Measurements from ENCODE around the gene FSTL5.

FSTL5 gene

DNA sequence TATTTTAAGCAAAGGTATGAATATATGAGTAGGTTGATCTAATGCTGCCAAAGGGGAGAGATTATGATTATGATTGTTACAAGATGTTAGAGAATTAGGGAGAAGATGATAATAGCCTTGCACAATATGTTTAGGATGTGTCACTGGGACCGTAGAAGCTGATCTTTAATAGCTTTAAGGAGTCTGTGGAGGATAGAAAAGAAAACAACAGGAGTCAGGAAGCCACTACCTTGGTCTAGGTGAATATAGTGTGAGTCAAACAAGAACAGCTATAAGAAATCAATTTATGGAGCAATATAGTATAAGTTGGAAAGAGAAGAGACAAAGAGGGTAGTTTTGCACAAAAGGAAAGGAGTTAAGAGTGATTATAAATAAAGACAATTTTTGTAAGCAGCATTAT is 232.7 kb downstream of the FSTL5 start:
- no peak for DNase-seq

DNA sequence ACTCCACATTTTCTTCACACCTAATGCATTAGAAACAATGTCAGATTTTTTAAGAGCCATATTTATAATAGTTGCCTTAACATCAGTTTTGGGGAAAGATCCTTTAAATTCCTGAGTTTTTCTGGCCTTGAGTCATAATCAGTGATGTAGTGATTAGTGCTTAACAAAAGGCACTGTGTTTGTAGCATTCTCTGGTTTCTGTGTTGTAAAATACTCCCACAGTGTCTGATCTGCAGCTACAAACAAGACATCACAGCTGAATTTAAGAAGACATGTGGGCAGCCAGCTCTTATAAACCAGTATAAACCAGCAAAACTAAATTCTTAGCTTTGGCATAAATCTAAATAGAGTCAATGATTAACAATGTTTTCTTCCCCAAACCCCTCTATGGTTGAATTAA is 233.8 kb downstream of the FSTL5 start:
- DNase-seq: no peak

- no peak for DNase-seq
Measured at GRCh38 chr4:161926033-161926828, 237.6 kb downstream of the FSTL5 start.

GRCh38 chr4:161920304-161921052 is 243.3 kb downstream of the FSTL5 start:
- no peak for DNase-seq

- no peak for DNase-seq
Measured at GRCh38 chr4:161919442-161920220, 244.2 kb downstream of the FSTL5 start.

DNA sequence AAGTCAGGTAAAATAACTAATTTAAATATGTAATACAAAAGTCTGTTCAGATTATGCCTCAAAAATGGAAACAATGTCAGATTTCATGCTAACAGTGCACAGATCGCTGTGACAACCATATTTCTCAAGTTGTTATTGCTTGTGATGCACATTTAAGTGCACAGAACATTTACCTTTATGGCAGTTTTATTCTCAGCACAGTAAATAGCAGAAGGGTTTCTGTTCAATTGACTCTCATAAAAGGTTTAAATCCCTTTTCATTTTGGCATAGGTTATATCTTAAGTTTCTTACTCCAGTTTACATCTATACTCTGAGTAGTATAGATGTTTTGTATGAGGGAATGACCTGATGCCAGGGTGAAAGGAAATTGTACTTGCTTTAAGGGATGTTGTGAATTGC is 247.8 kb downstream of the FSTL5 start:
- no peak for DNase-seq

- no peak for DNase-seq
Measured at GRCh38 chr4:161907590-161907955, 256.2 kb downstream of the FSTL5 start.

GRCh38 chr4:161906836-161907589 is 256.8 kb downstream of the FSTL5 start:
- no peak for DNase-seq

DNA sequence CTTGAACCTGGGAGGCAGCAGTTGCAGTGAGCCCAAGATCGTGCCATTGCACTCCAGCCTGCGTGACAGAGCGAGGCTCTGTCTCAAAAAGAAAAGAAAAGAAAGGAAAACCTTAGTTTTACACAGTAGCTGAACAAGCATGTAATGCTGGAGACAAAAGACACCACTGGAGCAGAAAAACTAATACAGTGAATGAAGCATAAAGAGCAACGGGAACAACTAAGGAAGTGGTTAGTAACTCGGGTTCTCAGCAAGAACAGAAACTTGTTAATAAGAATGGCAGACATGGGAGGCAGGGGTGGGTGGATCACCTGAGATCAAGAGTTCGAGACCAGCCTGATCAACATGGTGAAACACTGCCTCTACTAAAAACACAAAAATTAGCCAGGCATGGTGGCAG is 263.7 kb downstream of the FSTL5 start:
- DNase-seq: no peak

DNA sequence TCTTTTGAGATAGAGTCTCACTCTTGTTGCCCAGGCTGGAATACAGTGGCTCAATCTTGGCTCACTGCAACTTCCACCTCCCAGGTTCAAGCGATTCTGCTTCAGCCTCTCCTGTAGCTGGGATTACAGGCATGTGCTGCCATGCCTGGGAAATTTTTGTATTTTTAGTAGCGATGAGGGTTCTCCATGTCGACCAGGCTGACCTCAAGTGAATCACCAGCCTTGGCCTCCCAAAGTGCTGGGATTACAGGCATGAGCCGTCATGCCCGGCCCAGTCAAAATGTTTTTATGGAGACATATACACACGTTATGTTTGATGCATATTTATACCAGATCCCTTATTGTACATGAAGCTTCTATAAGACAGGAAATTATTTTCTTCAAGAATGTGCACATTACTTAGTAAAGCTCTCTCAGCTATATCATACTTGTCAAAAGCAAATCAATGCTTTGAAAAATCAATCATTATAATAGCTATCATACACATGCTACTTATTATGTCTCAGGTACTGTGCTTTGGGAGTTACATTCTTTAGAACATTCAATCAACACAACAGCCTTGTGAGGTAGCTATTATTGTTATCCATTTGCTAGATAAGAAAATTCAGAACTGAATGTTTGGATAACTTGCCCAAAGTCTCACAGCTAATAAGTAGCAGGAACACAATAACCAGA is 269.2 kb downstream of the FSTL5 start:
- DNase-seq: no peak

DNA sequence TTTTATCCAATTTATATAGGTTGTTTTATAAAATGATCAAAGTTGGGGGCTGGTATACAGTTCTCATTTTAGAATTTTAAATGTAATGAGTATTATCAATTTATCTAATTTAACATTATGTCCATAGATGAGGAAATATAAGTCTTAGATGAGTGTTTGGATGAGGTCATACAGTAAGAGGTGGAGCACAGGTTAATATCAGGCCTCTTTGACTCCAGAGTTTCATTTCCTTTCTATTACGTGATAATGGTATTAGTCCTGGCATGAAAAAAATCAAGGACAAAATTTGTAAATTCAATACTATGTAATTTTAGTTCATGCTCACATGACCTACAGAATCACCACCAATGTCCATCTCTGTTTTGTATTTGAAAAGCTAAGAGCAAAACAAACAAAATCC is 269.8 kb downstream of the FSTL5 start:
- no peak for DNase-seq

GRCh38 chr4:161893566-161893965 is 270.2 kb downstream of the FSTL5 start:
- no peak for DNase-seq

- DNase-seq: no peak
Measured at GRCh38 chr4:161892951-161893350, 270.8 kb downstream of the FSTL5 start.

- no peak for DNase-seq
Measured at GRCh38 chr4:161883157-161883556, 280.6 kb downstream of the FSTL5 start.

GRCh38 chr4:161881370-161881769 is 282.4 kb downstream of the FSTL5 start:
- DNase-seq: no peak

- no peak for DNase-seq
Measured at GRCh38 chr4:161869511-161869910, 294.3 kb downstream of the FSTL5 start.

DNA sequence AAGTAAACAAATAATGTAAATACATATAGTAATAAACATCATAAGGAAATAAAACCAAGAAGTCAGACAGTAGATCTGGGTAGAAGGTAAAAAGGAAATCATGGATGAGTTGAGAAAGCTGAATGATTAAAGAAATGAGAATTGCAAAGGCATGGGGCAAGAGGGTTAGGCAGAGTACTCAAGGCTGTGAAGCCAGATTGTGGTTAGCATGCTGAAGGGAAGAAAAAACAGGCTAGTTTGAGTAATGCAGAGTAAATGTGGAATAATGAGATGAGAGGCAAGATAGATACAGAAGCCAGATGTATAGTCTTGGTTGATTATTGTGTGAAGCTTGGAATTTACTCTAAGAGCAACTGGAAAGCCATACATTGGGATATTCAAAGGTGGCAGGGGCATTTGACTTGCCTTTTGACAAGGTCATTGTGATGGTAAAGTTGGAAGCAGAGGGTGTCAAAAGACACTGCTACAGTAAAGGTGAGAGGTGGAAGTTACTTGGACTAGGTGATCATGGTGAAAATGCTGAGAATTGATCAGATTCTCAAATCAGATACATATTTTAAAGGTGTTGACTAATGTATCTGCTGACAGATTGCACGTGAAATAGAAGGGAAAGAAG is 307.0 kb downstream of the FSTL5 start:
- no peak for DNase-seq

DNA sequence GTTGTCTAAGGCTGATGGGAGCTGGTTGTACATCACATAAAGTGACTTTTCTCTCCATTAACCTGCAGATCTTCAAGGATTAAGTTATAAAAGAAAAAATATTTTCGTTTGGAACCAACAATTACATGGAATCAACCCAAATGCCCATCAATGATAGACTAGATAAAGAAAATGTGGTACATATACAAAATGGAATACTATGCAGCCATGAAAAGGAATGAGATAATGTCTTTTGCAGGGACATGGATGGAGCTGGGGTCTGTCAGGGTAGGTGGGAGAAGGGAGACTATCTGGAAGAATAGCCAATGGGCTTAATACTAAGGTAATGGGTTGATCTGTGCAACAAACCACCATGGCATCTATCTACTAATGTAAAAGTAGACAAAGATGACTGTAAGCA is 313.2 kb downstream of the FSTL5 start:
- no peak for DNase-seq

DNA sequence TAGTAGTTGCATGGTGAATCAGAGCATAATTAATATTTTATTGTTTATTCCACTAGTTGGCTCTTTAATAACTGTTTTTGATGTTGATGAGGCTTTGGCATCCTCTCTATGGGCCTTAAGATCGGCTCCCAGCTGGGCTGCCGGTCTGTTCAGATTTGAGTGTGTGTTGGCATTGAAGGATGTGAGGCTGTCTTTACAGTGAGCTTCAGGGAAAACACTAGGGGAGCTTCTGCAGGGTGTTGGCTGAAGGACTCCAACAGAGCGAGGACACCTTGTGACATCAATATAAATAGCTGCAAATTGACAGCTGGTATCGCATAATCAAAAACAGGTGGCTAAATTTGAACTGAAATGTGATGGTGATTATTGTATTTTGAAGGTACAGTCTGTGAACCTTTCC is 322.0 kb downstream of the FSTL5 start:
- DNase-seq: no peak

- no peak for DNase-seq
Measured at GRCh38 chr4:161829591-161829990, 334.2 kb downstream of the FSTL5 start.

DNA sequence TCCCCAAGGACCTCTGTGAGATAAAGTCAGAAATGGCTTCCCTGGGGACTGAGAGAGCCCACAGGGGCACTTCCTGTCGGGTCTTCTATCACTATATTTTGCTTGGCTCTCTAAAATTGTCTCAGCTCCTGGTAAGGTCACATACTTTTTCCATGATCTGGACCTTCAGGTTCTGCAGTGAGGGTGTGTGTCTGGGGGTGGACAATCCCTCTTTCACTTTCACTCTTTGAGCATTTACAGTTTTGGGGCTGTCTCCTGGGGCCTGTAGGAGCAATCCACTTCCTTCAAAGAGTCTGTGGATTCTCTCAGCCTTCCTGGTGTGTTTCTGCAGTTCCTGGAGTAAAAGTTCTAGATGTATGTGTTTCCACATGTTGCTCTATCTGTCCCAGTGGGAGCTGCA is 335.7 kb downstream of the FSTL5 start:
- DNase-seq: no peak

- no peak for DNase-seq
Measured at GRCh38 chr4:161827013-161827412, 336.8 kb downstream of the FSTL5 start.
